ENCODE measurements around the gene TNRC6C.
A peak's percentile ranks its signal among the peaks of the same experiment; 100 is the strongest.

Gene TNRC6C

GRCh38 chr17:78013683-78014467 is 55.4 kb downstream of the TNRC6C start:
- peak; percentile 71 for DNase-seq (ENCODE audit: low spot score)

- no peak for DNase-seq (ENCODE audit: low spot score)
These were observed 56.1 kb downstream of the TNRC6C start for GRCh38 chr17:78014646-78015045.

- DNase-seq (ENCODE audit: low spot score), result no peak
These were observed 58.3 kb downstream of the TNRC6C start for GRCh38 chr17:78016852-78017251.

GRCh38 chr17:78019367-78019975 is 61.0 kb downstream of the TNRC6C start:
- DNase-seq (ENCODE audit: low spot score), result peak; percentile 35

DNA sequence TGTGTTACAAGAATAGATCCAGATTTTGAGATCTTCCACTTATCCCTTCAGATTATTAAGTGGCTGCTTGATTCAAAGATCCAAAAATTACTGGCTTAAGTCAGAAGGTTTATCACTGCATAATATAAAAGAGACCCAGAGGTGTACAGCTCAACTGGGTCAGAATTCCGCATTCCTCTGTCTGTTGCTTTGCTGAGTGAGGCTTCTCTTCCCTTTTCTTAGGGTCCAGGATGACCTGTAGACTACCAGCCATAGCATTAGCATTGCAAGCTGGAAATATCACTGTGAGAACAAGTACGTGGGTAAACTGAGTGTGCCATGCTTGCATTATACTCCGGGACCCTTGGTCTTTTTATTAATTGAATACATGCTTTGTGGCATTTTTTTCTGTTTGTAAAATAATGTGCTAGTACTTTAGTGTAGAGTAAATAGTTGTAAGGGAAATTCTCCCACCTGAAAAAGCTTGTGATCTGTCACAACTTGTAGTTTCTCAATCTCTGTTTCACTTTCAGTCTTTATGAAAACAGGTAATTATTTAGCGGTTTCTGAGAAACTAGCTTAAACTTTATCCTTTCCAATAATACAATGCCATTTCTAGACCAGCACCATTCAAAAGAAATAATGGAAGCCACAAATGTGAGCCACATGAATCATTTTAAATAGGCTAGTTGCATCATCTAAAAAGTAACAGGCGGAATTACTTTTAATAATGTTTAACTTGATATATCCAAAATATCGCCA is 61.6 kb downstream of the TNRC6C start:
- peak; percentile 32 for DNase-seq (ENCODE audit: low spot score)

DNA sequence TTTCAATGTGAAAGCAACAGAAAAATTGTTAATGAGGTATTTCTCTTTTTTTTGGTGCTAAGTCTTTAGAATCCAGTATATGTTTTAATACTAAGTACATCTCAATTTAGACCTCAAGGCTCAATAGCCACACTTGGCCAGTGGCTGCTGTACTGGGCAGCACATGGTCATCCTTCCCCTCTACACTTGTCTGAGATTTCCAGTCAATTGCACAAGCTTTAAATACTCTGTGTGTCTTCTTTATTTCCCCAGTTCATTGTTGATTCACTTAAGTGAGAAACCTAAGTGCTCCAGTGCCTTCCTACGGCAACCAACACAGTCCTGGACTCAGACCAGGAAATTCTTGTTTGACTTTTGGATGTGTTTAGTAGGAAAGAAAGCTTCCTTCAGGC is 62.2 kb downstream of the TNRC6C start:
- DNase-seq (ENCODE audit: low spot score), result no peak

DNA sequence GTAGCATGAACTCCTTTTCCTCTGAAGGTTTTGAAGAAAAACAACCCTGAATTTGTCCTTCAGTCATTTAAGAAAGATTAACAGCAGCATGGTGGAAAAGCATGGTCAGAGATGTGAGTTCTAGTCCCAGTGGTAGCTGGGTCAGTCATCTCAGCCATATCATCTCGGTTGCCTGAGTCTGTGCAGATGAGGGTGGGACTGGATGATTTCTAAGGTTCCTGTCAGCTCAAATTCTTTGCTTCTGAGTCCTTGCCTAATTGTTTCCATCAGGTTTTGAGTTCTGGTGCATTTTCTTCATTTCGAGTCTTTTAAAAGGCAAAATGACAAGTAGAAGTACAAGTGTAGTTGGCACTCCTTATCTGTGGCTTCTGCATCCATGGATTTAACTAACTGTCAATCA is 63.9 kb downstream of the TNRC6C start:
- DNase-seq (ENCODE audit: low spot score), result no peak

GRCh38 chr17:78023042-78023441 is 64.5 kb downstream of the TNRC6C start:
- DNase-seq (ENCODE audit: low spot score), result no peak

DNA sequence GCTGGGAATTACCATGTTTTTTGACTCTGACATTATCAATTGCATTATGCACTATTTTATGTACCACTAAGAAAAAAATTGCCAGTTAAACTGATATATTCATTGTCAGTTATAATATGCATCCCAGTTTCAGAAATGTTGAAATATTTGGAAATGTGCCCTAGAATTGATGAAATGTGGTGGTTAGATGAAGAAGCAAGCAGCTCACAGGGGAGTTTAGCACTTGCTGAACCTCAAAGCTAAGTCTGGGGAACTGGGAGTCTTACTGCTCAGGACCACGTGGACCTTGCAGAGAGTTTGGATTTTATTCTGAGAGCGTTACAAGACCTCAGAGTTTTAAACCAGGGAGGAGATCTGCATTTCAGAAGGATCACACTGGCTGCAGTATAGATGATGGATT is 67.9 kb downstream of the TNRC6C start:
- DNase-seq (ENCODE audit: low spot score), result no peak

DNA sequence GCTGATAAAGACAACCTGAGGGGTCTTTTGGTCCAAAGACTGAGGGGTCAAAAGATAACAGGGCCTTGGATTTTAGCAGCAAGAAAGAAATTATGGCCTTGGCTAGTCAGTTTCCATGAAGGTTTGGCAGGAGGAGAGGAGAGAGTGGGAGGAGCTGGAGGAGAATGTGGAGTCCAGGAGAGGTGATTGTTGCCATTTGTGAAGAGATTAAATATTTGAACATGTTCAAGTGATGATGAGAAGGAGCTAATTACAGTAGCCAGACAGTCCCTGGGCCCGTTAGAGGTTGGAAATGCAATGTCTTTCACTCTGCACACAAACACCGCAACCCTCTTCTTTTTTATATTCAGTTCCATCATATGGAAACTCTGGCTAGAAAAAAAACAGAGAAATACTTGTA is 68.6 kb downstream of the TNRC6C start:
- DNase-seq (ENCODE audit: low spot score), result no peak

- no peak for DNase-seq (ENCODE audit: low spot score)
These were observed 71.2 kb downstream of the TNRC6C start for GRCh38 chr17:78029697-78030096.

DNA sequence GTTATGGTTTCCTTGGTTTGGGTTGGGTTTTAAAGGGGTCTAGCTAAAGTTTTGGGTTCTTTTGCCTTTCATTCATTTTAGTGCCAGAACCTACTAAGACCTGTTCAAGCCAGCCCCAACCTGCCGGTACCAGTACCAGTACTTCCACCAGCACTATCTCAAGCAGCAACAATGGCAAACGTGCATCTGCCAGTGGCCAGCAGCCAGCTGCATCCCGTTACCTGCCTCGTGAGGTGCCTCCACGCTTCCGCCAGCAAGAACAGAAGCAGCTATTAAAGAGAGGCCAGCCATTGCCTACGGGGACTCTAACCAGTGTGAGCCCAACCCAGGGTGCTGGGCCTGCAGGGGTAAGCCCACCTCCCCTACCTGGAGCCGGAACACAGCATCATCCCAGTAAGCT is 72.9 kb downstream of the TNRC6C start:
- DNase-seq (ENCODE audit: low spot score), result no peak

DNA sequence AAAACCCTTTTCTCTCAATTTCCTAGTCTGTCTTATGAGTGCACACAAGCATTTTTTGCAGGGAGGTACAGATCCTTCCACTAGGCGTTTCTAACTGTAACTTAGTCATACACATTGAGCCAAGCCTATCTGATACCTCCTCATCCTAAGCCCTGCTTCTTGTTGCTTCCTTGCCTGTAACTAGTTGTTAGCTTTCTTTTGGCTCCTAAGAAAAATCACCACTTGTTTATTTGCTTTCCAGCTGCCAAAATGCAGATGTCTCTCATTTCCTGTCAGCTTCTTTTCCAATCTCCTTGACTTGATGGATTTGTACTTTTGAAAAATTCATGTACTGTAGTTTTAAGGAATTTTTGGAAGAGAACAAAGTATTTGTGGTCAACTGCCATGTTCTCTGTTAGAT is 73.7 kb downstream of the TNRC6C start:
- DNase-seq (ENCODE audit: low spot score), result no peak

- DNase-seq (ENCODE audit: low spot score), result no peak
These were observed 76.1 kb downstream of the TNRC6C start for GRCh38 chr17:78034429-78035091.

DNA sequence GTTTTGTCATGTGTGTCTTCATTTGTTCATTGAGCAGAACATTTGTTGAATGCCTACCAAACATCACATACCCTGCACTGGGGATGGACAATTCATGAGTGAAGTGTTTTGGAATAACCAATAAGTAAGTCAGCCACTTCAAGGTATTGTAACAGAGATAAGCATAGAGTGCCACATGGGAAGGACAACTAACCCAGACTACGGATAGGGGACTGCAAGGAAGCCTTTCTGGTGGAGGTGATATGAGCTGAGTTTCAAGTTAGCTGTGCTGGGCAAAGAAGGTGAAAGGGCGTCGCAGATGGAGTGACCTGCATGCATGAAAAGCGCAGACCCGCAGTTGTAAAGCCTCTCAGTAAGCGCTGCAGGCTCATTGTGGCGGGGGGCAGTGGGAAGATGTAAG is 78.8 kb downstream of the TNRC6C start:
- DNase-seq (ENCODE audit: low spot score), result no peak

DNA sequence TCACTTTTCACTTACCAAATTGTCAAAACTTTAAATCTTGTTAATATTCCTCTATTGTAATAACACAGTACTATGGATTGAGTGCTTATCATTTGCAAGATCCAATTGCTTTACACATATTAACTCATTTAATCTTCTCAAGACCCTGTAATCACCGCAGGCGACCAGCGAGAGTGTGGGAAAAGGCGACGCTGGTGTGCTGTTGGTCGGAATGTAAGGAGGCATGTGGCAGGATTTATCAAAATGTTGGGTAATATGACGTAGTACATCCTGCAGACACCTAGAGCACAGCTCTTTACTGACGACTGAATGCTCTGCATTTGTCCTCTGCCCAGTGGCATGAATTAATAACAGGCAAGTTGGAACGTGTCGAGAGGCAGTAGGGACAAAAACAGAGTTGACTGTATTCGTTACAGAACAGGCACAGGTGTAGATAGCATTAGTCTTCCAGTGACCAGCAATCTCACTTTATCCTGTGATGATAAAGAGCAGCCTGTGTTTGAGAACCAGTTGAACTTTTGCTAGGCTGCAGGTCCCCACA is 80.3 kb downstream of the TNRC6C start:
- DNase-seq (ENCODE audit: low spot score), result no peak

DNA sequence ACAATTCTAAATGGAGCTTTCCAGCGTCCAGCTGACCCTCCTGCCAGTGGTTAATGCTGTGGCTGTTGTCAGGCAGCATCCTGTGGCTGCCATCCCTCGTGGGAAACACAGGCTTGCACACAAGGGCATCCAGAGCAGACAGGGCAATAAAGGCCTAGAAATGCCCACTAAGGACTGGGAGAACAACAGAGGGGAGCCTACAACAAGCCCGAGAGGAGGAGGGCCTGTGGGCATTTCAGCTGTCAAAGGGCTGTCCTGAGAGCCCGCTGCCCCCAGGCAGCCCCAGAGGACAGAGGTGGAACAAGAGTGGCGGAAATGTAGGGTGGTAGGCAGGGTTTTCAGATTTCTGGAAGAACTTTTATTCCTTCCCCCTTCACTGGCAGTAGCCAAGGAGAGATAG is 81.1 kb downstream of the TNRC6C start:
- no peak for DNase-seq (ENCODE audit: low spot score)

DNA sequence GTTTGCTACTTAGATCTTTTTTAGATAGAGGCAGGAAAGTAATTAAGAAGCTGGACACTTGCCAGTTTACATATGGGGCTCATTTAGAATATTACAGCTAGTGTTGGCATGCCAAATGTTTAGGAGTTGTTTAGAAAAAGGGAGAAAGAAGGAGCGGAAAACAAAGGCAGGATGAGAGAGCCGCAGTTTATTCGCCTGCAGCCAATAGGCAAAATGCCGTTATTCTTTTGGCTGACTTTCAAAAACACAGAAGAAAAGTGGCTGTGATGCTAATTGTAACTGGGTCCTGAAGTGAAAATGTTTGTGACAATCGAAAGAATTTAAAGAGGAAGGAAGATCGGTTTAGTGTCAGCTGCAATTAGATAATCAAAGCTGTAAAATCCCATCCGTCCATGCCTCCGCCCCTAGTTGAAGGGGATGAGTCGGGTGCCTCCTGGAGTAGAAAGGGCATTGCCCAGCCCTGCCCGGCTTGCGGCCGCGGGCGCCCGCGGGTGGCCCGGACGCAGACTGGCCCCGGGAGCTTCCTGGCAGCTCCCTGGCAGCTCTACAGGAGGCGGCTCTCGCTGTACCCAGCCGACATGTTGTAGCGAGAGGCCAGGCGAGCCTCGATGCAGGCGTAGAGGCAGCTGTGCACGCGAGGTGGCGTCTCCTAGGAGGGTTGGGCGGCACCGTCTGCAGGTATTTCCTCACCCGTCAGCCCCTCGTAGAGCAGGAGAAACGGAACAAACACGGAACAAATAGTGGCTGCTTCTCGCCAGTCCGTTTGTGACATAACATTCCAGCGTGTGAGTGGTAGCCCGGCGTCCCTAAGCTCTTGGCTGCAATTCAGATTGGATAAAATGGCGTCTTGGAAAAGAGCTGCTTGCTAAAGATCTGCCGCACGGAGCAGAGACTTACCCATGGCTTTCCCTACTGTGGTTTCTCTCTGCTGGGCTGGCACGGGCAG is 82.2 kb downstream of the TNRC6C start:
- peak; percentile 7 for DNase-seq (ENCODE audit: low spot score)

DNA sequence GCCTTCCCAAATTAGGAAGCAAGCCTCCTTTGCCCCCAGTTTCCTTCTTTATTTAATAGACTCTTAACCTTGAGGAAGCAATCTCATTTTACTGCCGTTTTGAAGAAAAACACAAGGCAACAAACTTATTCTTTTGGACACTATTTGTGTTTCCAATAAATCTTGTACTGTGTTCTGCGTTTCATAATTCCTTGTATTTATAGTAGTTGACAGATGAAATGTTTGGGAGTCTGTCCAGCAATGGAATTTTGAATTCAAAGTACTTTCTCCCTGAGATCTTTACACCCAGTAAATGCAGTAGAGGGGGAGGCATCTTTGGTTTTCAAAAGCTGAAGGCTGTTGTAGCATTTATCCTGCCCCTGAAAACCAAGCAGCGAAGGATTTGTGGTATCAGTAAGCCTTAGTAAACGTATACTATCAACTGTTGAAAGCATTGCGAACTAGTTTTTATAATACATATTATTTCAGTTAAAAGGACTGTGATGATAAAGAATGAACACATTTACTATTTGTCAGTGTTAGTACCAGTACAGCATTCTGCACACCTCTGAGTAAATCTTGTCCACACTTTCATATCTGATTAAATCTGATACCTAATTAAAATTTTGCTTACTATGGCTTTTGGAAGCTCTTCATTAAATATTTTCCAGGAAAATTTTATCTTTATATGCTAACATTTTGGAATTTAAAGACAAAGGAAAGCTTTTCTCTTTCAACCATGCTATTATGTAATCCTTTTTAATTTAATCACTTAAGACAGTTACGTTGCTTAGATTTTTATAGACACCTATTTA is 83.1 kb downstream of the TNRC6C start:
- DNase-seq (ENCODE audit: low spot score), result no peak

DNA sequence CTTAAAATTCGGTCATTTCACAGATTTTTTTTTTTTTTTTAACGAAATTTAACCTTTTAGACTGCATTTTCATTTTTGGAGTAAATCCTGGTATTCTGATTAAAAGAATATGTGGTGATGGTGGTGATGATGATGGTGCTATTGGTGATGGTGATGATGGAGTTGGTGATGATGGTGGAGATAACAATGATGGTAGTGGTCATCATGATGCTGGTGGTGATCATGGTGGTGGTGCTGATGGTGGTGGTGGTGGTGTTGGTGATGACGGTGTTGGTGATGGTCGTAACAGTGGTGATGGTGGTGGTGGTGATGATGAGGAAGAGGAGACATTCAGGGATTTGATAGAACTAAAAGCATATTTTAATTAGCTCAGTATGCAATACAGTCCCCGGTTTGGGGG is 84.0 kb downstream of the TNRC6C start:
- no peak for DNase-seq (ENCODE audit: low spot score)
